Urothelium cell line (cell line): ENCODE results near the gene KCNJ3.
"Not testable (repeated sequence)": the region's sequence is repeated elsewhere in the genome, so short reads cannot be mapped to it uniquely, and the experiment has no call there.

ENCODE experiments used
- DNase-seq: peaks from one replicate; pipeline ENCODE4 v3.0.0; 2011; ENCODE audit warnings: low spot score, mixed read lengths
- FAIRE-seq: peaks from 2 replicates; lab custom pipeline; 2011; peaks lifted over from hg19 to GRCh38; lab: Jason Lieb, UNC

Gene KCNJ3

GRCh38 chr2:154837035-154837434 lies 138.5 kb downstream of the KCNJ3 start:
- DNase-seq (no peak), FAIRE-seq (no peak)

- DNase-seq (no peak), FAIRE-seq (no peak)
Observed at GRCh38 chr2:154844513-154844912, 146.0 kb downstream of the KCNJ3 start.

- FAIRE-seq = no peak
- no peak for DNase-seq
Observed at GRCh38 chr2:154846842-154847241, 148.3 kb downstream of the KCNJ3 start.

GRCh38 chr2:154849482-154849881 lies 151.0 kb downstream of the KCNJ3 start:
- no peak for FAIRE-seq

GRCh38 chr2:154850532-154850931 lies 152.0 kb downstream of the KCNJ3 start:
- FAIRE-seq (no peak), DNase-seq (no peak)

More at GRCh38 chr2:154849482-154849881, 151.0 kb downstream of the KCNJ3 start:
- DNase-seq = no peak

- FAIRE-seq (no peak), DNase-seq (no peak)
Observed at GRCh38 chr2:154855138-154855537, 156.6 kb downstream of the KCNJ3 start.

- not testable (repeated sequence) for DNase-seq, FAIRE-seq
Observed at GRCh38 chr2:154867151-154867550, 168.7 kb downstream of the KCNJ3 start.

GRCh38 chr2:154875999-154876398 lies 177.5 kb downstream of the KCNJ3 start:
- FAIRE-seq (no peak), DNase-seq (no peak)

GRCh38 chr2:154882725-154883124 lies 184.2 kb downstream of the KCNJ3 start:
- FAIRE-seq = no peak
- no peak for DNase-seq

GRCh38 chr2:154886316-154886715 lies 187.8 kb downstream of the KCNJ3 start:
- DNase-seq (no peak), FAIRE-seq (no peak)

GRCh38 chr2:154898269-154898668 lies 199.8 kb downstream of the KCNJ3 start:
- FAIRE-seq = no peak
- no peak for DNase-seq

- DNase-seq = no peak
- FAIRE-seq = no peak
Observed at GRCh38 chr2:154901063-154901462, 202.6 kb downstream of the KCNJ3 start.
